NCI-H446 (cell line): ENCODE data around the gene EDIL3.

Experiments used
- DNase-seq, 2 experiments: peaks; one replicate each; lab custom pipeline; 2025; lab: John Stamatoyannopoulos, UW

Gene EDIL3

DNA sequence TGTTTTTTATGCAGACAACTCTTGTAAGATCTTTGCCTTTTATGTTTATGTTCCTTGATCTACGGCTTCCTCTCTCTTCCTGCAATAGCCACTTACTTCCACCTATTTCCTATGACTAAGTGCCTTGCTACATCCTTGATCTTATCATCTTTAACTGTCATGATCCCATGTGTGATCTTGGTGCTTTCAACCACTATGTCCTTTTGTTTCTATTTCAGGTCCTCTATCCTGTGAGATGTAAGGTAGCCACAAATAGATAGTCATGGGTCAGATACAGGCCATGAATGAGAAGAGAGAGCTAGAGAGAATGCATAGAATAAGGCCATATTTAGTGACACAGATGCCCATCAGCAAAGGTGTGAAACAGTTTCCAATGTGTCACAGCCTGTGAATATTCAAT, 420.4 kb downstream of the EDIL3 start:
- no peak for DNase-seq

DNA sequence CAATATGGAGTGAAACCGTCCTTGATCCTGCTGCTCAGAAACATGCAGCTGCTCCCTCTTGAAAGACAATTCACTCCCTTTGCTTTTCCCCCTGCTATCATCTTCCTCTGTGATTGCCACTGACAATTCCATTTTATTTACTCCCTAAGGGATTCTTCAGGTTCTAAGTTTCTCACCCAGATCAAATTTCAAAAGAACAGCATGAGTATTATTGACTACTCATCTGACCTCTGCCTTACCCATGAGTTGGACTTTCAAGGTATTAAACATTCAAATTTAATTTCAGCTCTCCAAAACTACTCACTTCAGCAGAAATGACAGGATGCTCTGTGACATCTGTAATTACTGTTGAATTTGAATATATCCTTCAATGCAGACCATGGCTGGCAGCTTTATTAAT, 427.5 kb downstream of the EDIL3 start:
- no peak for DNase-seq

DNA sequence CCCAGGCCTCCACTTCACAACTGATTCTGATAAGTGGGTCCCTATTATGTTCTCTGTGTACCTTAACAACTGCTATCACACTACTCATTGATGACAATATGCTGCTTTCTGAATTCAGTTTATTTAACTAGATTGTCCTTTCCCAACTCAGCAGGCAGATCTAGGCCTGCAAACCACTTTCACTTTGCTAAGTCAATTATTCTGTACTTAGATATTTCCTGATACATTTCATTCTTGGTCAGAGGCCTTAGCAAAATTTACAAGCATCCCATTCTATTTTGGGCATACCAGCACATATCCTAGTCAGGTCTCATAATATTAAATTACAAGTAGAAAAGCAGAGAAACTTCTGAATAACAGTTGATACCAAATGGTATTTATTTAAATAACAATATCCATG, 428.3 kb downstream of the EDIL3 start:
- DNase-seq = no peak

DNA sequence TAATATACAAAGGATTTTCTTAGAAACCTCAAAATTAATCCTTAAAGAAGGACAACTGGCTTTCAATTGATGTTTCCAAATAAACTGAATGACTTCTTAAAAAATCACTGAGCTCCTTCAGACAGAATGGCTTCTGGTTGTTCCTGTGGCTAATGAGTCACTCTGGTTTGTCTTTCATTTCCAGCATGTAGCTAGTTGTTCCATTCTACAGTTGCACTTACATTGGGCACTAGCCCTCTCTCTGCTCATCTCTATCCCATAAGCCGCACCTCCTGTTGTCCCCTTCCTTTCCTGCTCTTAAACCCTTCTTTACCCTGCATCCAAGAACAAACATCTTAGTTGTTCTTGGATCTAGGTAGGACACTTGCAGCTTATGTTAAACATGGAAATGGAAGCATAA, 428.8 kb downstream of the EDIL3 start:
- DNase-seq = no peak

DNA sequence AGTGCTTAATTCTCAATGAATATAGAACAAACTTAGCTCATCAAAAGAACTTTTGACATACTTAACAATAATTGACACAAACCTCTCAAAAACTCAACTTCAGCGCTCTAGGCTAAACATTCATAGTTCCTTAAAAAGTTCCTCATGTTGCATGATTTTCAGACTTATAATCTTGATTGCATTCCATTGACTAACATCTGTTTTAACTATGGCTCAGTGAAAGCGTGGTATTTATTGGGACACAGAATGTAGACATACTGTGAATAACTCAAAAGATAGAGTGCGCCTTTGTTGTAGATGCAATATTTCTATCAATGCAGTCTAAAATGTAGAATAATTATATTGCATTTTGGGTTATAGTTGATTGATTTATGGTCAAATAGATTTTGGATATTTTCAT, 436.9 kb downstream of the EDIL3 start:
- DNase-seq = no peak

DNA sequence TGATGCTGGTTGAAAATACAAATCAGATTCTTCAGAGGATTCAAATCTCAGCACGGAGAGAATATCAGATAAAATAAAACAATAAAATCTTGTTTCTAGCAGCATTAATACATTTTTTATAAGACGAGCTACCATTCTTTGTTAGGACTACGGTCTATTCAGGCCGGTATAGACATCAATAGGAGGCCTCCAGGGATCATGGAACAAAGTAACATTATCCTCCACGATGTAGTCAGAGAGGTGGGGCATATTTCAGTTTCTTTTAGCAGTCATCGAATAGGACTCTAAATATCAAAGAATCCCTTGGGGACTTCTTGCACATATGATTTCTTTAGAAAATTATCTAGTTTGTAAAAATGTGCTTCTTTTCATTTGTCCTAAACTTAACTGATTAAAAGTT, 438.2 kb downstream of the EDIL3 start:
- no peak for DNase-seq

DNA sequence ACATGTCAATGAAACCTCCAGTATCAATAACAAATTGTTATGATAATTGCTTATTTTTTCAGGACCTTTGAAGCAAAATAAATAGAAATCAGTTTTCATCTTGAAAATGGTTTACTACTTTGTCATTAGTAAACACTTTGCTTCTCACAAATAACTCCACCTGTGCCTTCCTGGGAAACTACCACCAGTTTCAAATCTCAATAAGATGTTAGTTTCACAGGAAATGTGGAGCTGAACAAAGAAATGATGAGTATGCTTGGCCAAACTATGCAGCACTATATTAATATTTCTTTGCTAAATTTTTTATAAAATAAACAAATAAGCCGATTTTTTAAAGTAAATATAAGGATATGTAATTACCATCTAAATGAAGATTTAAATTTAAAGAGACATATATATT, 442.5 kb downstream of the EDIL3 start:
- DNase-seq = no peak

DNA sequence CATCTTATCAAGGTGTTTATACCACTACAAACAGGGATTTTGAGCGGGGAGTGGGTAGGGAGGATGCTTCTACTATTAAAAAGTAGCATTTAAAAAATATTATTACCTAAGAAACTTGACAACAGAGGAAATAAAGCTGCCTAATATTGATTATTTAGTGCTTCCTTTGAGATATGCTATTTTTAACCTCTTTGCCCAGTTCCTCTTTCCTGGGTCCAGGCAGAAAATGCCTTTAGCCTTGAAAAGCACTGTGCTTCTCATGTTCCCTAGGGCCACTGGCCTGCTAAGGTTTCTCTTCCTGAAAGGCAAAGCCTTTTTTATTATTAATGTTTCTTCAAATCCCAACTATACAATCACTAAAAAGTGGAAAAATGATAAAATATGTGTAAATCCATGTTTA, 446.8 kb downstream of the EDIL3 start:
- DNase-seq = no peak

DNA sequence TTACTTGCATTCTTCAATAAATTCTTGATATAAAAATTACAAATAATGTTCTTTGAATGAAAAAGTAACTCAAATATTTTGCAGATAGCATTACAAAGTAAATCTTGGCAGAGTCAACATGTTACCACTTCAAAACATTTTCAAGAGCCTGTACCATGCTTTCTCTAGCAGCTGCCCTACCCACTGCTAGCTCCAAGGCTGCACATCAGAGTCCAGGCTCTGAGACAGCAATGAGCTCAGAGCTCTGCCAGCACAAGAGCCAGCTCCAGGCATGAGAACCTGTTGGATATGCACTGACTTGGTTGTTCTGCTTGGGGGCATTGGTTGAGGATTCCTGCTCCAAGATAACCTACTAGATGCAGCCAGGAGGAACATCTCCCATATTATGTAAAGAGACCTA, 452.7 kb downstream of the EDIL3 start:
- DNase-seq = no peak

DNA sequence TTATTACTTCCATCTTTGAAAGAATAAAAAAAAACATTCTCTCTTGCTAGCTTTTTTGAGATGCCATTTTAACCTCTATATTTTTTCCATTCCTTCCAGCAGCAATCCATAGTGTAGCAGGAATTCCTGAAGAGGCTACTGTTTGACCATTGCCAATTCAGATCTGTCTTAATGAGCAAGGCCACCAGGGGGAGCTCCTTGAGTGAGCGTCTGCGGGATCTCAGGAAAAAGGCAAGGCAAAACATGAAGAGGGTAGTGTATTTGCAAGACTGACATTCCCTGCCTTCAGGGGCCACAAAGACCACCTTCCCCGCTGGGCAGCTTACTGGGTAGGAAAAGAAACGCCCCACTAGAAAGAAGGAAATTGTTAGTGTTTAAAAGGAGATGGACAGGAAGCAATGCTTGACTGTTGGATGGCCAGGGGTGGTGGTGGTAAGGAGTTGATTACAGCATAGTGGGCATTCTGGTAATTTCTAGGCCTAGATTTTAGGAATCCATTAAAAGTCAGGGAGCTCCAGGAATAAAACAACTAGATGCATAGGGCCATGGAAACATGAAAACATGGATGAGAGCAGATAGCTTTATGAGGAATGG, 457.4 kb downstream of the EDIL3 start:
- DNase-seq = peak; percentile 40 to 80

DNA sequence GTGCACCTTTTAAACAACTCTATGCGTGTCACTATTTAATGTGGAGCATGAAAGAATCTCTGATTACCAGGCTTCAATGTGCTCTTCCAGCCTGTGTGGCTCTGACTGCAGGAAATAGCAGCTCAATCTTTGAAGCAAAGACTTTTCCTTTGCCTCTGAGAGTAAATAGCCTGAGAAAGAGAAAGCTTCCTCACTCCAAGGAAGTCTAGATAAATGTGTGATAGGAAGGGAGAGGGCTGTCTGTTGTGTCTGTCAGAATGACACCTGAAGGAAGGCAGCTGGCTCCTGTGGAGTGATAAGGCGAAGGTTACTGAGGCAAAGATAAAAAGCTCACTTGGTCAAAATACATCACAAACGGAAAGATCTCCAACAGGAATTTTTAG, 458.7 kb downstream of the EDIL3 start:
- no peak for DNase-seq

DNA sequence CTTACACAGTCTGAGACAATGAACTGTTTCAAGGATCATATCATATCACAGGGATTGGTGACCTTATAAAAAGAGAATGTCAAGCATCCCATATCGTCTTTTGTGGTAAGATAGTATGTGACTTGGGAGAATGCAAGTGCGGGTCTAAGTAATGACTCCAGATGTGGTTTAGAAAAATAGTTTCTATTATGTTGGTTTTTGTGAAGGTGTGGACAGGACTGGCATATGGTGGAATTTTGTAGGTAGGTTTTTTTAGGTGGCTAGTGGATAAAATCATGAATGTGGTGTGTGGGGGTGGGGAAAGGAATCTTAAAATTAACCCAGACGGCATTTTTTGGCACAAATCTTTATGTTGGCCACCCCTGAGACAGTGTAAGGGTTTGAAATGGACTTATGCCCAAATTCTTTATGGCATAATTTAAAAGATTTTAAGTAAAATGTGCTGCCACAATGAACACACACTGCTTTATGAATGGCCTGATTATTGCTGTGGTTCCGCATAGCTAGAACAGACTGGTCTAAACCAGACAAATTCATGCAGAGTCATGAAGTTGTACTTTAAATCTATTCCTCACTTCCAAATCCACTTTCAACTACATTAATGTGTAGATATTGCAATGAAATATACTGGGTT, 459.2 kb downstream of the EDIL3 start:
- DNase-seq = peak in 1 of 2 experiments; percentile 6

DNA sequence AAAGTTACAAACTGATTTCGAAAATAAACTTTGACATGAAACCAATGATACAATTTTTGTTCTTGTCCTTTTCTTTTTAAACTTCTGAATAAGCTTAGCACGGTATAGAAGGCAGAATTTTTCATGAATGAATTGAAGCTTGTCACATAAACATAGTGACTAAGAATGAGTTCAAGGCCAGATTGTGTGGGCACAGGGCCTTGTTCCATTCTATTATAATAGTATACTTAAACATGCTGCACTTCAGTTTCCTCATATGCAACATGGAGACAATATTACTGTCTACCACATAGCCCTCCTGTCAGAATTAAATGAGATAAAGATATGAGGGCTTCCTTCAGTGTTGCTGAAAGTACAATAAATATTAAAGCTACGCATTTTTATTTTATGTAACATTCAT, 459.8 kb downstream of the EDIL3 start:
- DNase-seq = no peak

DNA sequence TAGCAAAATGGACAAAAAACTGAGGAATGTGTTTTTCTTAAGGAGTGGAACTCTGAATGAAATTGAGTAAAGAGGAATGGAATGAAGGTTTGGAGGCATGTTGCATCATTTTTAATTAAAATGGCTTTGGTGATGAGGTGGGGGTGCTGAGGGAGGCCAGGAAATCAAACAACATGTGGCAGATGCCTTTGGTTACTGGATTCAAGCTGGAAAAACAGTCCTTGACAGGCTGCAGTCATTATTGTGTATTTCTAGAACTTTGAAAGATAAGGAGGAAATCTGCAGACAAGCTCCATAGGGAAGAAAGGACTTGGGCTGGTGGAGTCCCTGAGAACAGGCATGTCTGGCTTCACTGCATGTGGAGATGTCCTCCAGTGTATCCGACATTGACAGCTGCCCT, 460.5 kb downstream of the EDIL3 start:
- DNase-seq = no peak

DNA sequence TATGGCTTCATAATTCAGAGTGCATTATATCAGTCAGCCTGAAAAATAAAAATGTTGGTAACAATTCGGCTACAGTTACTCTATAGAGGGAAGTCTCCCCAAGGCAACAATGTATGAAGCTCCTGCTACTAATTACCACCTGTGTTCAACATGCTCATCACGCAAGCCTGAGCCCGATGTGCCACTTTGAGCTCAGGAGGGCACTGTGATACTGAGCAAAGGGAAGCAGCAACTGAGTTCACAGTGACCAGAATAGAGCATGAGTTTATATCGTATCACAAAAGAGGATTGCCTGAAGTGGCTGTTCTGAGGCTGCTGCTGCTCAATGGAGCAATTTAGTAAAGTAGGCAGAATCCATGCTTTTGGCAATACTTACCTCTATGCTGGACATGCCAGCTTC, 462.0 kb downstream of the EDIL3 start:
- no peak for DNase-seq

DNA sequence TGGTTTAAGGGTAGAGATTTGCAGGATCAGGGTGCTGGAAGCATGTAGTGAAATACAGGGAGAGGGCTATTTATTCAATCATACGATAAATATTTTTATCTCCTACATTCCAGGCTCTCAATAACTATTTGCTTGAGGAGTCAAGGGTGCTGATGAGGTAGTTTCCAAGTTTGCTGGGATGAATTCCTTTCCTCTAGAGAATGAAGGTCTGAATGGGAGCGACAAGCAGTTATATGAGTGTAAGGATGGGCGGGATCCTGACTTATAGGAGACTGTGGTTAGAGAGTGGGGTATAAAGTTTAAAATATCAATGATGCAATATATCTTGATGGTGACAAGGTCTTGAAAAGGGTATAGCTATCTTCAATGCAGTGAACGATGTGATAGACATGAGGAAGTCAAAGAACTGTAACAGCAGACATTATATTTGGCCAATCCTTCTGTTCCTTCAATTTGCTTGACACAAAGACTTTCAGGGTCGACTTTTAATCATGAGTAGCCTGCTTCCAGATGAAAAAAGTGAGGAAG, 462.9 kb downstream of the EDIL3 start:
- no peak for DNase-seq

DNA sequence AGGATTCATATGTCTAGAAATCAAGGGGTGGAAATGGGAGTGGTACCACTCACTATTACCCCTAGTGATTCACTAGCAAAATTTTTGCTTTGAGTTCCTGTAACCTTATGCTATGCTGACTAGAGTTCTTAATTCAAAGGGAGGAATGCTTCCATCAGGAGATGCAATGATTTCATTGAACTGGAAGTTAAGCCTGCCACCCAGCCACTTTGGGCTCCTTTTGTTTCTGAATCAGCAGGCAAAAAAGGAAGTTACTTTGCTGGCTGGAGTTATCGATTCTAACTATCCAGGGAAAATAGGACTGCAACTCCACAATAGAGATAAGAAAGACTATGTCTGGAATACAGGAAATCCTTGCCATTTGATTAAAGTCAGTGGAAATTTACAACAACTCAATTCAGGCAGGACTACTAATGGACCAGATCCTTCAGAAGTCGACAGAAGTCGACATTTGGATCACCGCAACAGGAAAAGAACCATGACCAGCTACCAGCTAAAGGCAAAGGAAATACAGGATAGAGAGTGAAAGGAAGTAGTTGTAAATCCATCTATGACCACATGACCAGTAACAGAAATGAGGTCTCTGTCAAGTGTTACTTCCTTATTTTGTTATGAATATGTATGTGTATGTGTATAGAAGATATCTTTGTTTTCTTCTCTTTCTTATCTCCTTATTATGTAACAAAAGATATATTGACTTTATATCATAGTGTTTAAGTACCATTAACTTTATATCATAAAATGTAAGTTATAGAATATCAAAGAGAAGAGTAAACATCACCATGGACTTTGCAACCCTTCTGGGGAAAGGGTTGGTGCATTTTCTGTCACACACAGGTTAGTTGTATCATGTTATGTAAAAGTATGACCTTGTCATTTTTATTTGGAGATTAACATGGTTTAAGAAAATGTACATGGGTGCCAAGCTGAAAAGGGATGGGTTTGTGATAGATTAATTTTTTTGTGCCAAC, 465.3 kb downstream of the EDIL3 start:
- no peak for DNase-seq

DNA sequence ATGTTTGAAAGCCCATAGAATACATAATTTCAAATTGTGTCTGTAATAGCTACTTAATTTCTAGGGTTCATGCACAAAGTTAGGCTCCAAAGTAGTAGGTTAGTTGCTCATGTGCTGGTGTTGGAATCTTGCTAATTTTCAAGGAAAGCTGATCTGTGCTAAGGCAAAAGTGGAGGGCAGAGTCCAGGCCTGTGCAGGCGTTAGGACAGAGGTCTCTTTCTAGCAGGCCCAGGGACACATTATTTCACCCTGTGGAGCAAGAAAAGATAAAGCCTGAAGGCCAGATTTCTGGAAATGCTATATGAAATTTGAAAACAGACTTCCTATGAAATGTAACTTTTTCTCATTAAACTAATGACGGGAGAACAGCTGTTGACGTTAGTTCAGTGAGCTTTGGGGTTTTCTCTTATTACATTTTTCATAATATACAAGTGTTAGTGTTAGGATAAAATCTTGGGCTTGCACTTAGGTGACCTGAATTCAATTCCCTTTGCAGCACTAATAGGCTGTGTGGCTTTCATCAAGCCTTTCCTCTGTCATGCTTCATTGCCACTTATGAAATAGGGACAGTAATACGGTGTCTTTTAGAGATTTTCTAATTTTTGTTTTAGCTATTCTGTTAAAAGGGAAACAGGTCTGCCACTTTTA, 467.3 kb downstream of the EDIL3 start:
- no peak for DNase-seq

DNA sequence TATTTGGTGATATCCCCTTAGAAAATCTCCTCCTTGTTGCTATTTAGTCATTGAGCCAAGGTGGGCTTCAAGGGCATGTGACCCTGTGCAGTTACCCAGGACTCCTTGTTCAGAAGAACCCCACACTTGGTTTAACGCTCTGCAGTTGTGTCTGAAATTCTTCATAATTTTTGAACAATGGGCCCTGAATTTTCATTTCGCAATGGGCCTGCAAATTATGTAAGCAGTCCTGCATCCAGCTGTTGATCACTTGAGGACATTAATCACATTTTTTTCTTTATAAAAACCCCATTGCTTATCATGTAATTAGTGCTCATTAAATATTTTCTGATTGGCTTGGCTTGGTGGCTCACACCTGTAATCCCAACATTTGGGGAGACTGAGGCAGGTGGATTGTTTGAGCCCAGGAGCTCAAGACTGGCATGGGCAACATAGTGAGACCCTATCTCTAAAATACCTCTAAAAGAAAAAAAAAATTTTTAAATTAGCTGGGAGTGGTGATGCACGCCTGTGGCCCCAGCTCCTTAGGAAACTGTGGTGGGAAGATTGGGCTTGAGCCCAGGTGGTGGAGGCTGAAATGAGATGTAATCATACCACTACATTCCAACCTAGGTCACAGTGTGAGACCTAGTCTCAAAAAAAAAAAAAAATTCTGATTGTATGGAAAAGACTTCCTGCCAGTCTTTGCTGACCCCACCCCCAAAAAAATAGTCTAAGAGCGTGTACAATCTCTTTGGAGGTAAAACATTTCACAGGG, 469.8 kb downstream of the EDIL3 start:
- DNase-seq = no peak

DNA sequence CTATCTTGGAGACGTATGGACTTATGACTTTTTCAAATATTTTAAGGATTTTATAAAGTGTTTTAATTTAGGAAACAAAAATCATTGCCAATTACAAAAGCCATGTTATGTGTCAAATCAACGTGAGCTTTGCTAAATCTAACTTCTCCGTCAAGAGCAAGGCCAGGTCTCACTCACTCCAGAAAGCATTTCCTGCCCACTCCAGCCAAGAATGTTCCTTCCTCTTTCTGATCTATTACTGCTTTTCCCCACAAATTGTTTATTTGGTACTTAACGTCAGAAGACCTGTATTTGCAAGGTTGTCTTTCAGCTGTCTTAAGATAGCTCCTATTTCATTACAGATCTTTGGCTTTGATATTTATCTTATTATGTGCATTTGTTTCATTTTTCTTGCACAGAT, 470.5 kb downstream of the EDIL3 start:
- DNase-seq = no peak

DNA sequence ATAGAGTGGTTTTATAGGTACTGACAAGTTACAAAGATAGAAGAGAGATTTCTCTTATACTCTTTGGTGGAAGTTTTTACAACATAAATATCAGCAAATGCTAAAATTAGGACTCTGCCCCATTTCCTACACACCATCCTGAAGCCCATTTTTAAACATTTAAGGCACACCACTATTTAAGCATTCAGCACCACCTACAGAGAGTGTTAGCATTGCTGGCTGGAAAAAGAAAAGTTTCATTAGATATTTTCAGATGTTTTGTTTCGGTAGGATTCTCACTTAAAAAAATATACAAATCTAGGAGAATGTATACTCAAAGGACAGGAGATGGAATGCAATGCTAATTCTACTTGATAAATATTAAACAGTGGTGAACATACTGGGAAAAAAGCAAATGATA, 471.1 kb downstream of the EDIL3 start:
- DNase-seq = no peak
